Ishikawa (cell line): ENCODE data around the gene ABCC6.

Source experiments
- CEBPB ChIP-seq: IDR thresholded peaks from 2 replicates; pipeline ENCODE4 v1.6.1; 2012
- CREB1 ChIP-seq: IDR thresholded peaks from 2 replicates; pipeline ENCODE4 v1.6.1; 2012; ENCODE audit warnings: low read depth
- EGR1 ChIP-seq: IDR thresholded peaks from 2 replicates; pipeline ENCODE4 v1.6.1; 2012
- EP300 ChIP-seq: IDR thresholded peaks from 2 replicates; pipeline ENCODE4 v1.6.1; 2012; ENCODE audit warnings: borderline replicate concordance
- FOXM1 ChIP-seq: IDR thresholded peaks from 2 replicates; pipeline ENCODE4 v1.6.1; 2012; ENCODE audit warnings: low read depth, borderline replicate concordance
- MAX ChIP-seq: IDR thresholded peaks from 2 replicates; pipeline ENCODE4 v1.6.1; 2012
- NFIC ChIP-seq: IDR thresholded peaks from 2 replicates; pipeline ENCODE4 v1.6.1; 2012
- RAD21 ChIP-seq: IDR thresholded peaks from 2 replicates; pipeline ENCODE4 v1.6.1; 2012; ENCODE audit warnings: low read depth
- TAF1 ChIP-seq: IDR thresholded peaks from 2 replicates; pipeline ENCODE4 v1.6.1; 2012; ENCODE audit warnings: low read depth, mild to moderate bottlenecking
- TCF12 ChIP-seq: IDR thresholded peaks from 2 replicates; pipeline ENCODE4 v1.6.1; 2012; ENCODE audit warnings: low read depth
- TEAD4 ChIP-seq: IDR thresholded peaks from 2 replicates; pipeline ENCODE4 v1.6.1; 2012
- YY1 ChIP-seq: IDR thresholded peaks from 2 replicates; pipeline ENCODE4 v1.6.1; 2012; ENCODE audit warnings: low read depth
- ZBTB7A ChIP-seq: IDR thresholded peaks from 2 replicates; pipeline ENCODE4 v1.6.1; 2012; ENCODE audit warnings: low read depth
- TF ChIP-seq, protein P1 (sequence below): IDR thresholded peaks from 2 replicates; pipeline ENCODE4 v1.6.1; 2012; ENCODE audit warnings: low read depth, mild to moderate bottlenecking
- TF ChIP-seq, protein P2 (sequence below): IDR thresholded peaks from 2 replicates; pipeline ENCODE4 v1.6.1; 2012

Gene ABCC6

GRCh38 chr16:16186820-16187219 lies 36.5 kb downstream of the ABCC6 start:
- no peak for TF ChIP-seq TEAD4
- TF ChIP-seq RAD21 = no peak
- no peak for TF ChIP-seq TAF1
- no peak for TF ChIP-seq FOXM1
- TF ChIP-seq TCF12 = no peak
- no peak for TF ChIP-seq CREB1
- TF ChIP-seq, protein P1, sequence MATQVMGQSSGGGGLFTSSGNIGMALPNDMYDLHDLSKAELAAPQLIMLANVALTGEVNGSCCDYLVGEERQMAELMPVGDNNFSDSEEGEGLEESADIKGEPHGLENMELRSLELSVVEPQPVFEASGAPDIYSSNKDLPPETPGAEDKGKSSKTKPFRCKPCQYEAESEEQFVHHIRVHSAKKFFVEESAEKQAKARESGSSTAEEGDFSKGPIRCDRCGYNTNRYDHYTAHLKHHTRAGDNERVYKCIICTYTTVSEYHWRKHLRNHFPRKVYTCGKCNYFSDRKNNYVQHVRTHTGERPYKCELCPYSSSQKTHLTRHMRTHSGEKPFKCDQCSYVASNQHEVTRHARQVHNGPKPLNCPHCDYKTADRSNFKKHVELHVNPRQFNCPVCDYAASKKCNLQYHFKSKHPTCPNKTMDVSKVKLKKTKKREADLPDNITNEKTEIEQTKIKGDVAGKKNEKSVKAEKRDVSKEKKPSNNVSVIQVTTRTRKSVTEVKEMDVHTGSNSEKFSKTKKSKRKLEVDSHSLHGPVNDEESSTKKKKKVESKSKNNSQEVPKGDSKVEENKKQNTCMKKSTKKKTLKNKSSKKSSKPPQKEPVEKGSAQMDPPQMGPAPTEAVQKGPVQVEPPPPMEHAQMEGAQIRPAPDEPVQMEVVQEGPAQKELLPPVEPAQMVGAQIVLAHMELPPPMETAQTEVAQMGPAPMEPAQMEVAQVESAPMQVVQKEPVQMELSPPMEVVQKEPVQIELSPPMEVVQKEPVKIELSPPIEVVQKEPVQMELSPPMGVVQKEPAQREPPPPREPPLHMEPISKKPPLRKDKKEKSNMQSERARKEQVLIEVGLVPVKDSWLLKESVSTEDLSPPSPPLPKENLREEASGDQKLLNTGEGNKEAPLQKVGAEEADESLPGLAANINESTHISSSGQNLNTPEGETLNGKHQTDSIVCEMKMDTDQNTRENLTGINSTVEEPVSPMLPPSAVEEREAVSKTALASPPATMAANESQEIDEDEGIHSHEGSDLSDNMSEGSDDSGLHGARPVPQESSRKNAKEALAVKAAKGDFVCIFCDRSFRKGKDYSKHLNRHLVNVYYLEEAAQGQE = no peak
- no peak for TF ChIP-seq YY1
- TF ChIP-seq EP300 = no peak

- no peak for TF ChIP-seq RAD21
- TF ChIP-seq, protein P2, sequence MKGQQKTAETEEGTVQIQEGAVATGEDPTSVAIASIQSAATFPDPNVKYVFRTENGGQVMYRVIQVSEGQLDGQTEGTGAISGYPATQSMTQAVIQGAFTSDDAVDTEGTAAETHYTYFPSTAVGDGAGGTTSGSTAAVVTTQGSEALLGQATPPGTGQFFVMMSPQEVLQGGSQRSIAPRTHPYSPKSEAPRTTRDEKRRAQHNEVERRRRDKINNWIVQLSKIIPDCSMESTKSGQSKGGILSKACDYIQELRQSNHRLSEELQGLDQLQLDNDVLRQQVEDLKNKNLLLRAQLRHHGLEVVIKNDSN = no peak
- TF ChIP-seq TEAD4 = no peak
- TF ChIP-seq TCF12 = no peak
- TF ChIP-seq FOXM1 = no peak
- no peak for TF ChIP-seq NFIC
- no peak for TF ChIP-seq ZBTB7A
- no peak for TF ChIP-seq TAF1
- no peak for TF ChIP-seq CEBPB
Measured at GRCh38 chr16:16185095-16185494, 38.2 kb downstream of the ABCC6 start.

DNA sequence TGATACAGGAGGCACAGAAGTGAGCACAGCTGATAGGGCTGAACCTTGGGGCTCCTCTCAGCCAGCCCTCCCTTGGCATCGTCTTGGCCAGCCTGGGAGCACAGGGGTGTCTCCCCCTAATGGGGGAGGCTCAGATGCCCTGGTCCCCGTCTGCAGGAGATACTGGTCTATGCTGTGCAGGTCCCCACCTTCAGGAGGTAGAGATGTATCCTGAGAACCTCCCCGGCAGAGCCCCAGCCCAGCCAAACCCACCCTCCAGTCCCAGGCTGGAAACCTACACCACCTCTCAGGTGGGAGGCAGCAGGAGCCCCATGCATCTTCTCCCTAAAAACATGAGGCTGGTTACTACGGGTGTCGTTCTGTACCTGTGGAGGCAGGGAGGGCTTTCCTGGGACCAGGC lies 38.7 kb downstream of the ABCC6 start:
- no peak for TF ChIP-seq EP300

DNA sequence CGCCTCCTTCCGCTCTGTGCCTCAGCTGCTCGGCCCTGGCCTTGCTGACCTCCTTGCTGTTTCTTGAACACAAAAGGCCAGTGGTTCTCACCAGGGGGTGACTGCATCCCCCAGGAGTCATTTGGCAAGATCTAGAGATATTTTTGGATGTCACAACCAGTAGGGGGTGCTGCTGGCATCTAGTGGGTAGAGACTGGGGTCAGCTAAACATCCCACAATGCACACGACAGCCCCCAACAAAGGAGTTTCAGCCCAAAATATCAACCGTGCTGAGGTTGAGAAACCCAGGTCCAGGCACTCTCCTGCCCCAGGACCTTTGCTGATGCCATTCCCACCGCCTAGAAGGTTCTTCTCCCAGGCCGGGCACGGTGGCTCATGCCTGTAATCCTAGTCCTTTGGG lies 39.7 kb downstream of the ABCC6 start:
- TF ChIP-seq EP300 (no peak), MAX (no peak), CREB1 (no peak), RAD21 (no peak), CEBPB (no peak), NFIC (no peak), ZBTB7A (no peak)
- TF ChIP-seq, protein P2 = no peak

DNA sequence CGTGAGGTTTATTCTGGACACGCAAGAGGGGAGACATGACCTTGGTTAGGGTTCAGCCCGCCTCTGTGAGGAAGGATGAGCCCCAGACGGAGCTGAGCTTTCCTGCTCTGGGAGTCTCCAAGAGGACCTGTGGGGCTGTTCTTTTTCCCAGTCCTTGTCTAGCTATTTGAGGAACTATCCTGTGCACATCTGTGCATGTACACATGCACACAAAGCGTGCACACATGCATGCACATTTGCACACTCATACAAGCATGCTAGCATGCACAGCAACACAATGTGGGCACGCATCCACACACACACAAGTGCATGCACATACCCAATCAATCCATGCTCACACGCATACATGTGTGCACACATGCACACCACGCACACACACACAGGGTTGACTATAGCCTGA lies 40.4 kb downstream of the ABCC6 start:
- TF ChIP-seq ZBTB7A = no peak
- TF ChIP-seq YY1 = no peak
- TF ChIP-seq MAX = no peak
- no peak for TF ChIP-seq RAD21
- no peak for TF ChIP-seq TEAD4
- TF ChIP-seq EGR1 = no peak
- no peak for TF ChIP-seq TCF12

DNA sequence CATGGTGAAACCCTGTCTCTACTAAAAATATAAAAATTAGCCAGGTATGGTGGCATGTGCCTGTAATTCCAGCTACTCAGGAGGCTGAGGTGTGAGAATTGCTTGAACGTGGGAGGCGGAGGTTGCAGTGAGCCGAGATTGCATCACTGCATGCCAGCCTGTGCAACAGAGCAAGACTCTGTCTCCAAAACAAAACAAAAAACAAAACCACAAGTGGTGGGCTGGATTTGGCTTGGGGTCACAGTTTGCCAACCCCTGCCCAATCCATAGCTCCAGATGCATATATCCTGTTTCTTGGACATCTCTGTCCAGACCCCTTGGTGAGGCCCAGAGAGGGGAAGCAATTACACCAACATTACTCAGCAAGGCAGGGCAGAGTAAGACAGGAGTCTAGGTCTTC lies 41.5 kb downstream of the ABCC6 start:
- TF ChIP-seq TEAD4 = peak; percentile 62
- peak; percentile 36; the same call in 1 of the 2 replicates for TF ChIP-seq EGR1
- peak; percentile 95 for TF ChIP-seq CEBPB

DNA sequence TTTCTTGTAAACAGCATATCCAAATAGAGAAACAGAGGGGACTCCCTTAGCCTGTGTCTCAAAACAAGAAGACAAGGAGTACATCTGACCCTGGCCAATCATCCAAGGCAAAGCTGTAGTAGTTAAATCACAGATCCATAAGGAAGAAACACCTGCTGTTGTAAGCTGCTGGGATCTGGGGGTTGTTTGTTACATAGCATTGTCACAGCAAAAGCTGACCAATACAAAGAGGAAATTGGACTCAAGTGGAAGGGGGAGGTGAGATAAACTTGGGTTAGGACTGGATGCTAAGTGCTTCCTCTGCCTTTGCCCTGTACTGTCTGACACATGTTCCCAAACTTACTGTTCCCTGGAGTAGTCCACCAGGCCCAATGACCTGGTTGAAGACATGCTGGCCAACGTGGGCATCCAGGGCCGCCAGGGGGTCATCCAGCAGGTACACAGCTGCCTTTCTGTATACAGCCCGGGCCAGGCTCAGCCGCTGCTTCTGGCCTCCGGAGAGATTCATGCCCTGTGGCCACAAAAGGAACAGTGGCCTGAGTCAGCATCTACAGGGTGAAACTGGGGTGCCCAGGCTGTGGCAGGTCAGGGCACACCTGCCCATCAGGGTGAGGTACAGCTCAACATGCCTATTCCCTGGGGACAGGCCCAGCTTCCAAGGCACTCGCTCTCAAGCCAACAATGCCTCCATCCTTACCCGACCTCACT lies 44.7 kb downstream of the ABCC6 start:
- TF ChIP-seq MAX (no peak), TEAD4 (no peak), CREB1 (no peak), TCF12 (no peak), YY1 (no peak), TAF1 (no peak), RAD21 (no peak), FOXM1 (no peak), CEBPB (no peak), NFIC (no peak), EGR1 (no peak), EP300 (no peak)
- TF ChIP-seq, protein P1 = no peak
- TF ChIP-seq, protein P2 = no peak
